Measurements from ENCODE around the gene COL26A1. TPM values are rescaled to one million over a fixed set of nuclear protein-coding genes. Genes with fewer than 3 reads are reported as not detected.
A peak's percentile ranks its signal among the peaks of the same experiment; 100 is the strongest.
"Not testable (repeated sequence)": the region's sequence is repeated elsewhere in the genome, so short reads cannot be mapped to it uniquely, and the experiment has no call there.

COL26A1 gene
- total and polyA plus RNA-seq, 7 experiments from 2014 or later: 0.24 TPM; not detected in 6

- H3K36me3 Mint-ChIP-seq; intact Hi-C loops (cut with micrococcal nuclease); H3K4me1 ChIP-seq (ENCODE audit: control insufficient read depth in 2 of 2, insufficient read depth in 2 of 2, low read length in 2 of 2); POLR2A ChIA-PET; H3K27me3 ChIP-seq (ENCODE audit: control insufficient read depth in 2 of 2, insufficient read depth in 2 of 2, low read length in 2 of 2); H3K9me3 ChIP-seq (ENCODE audit: control insufficient read depth in 2 of 3, low read length in 3 of 3); H3K36me3 ChIP-seq (ENCODE audit: control insufficient read depth in 2 of 3, insufficient read depth in 3 of 3, low read length in 3 of 3); H3K4me3 ChIP-seq (ENCODE audit: low read length); ATAC-seq; H3K4me3 Mint-ChIP-seq; H3K27ac ChIP-seq (ENCODE audit: low read depth, low read length); H3K9me3 Mint-ChIP-seq; H3K27ac Mint-ChIP-seq; DNase-seq: not testable (repeated sequence)
- CTCF ChIA-PET: interaction anchor here (0.6 kb wide), 1 partner anchor 17 kb away, joined by 3 read pairs; no protein-coding TSS in a partner anchor
- Mint-ChIP-seq H3K27me3 (peaks cover 0 to 19% (median 6%) of the 10 kb centered on the region in 5 donors), H3K4me1 (peaks cover 0 to 10% (median 0%) of the 10 kb centered on the region in 7 donors)
These were observed 13.4 kb upstream of the COL26A1 start for GRCh38 chr7:101349300-101349699.

DNA sequence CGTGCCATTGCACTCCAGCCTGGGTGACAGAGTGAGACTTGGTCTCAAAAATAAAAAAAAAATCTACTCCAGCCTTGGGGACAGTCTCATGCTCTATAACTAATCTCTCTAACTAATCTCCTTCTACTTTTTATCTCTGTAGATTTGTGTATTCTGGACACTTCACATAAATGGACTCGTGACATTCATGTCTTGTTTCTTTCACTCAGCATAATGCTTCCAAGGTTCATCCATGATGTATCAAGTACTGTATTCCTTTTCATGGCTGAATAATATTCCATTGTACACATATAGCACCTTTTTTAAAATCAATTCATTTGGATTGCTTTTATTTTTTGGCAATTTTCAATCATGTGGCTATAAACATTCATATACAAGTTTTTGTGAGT, 9.8 kb upstream of the COL26A1 start:
- Mint-ChIP-seq H3K36me3 (no peaks in the 10 kb centered on the region), H3K9me3 (peaks cover 0 to 4% (median 0%) of the 10 kb centered on the region in 11 donors), H3K27me3 (peaks cover 0 to 25% (median 11%) of the 10 kb centered on the region in 5 donors), H3K27ac (no peak overlapping the region), H3K4me3 (no peak overlapping the region), H3K4me1 (peaks cover 0 to 10% (median 0%) of the 10 kb centered on the region in 7 donors)
- CTCF ChIA-PET: no interaction called here
- Histone ChIP-seq H3K4me1 (ENCODE audit: control insufficient read depth in 2 of 2, insufficient read depth in 2 of 2, low read length in 2 of 2) (no peaks in the 10 kb centered on the region), H3K4me3 (ENCODE audit: low read length) (no peak overlapping the region), H3K27me3 (ENCODE audit: control insufficient read depth in 2 of 2, insufficient read depth in 2 of 2, low read length in 2 of 2) (no peaks in the 10 kb centered on the region), H3K27ac (ENCODE audit: low read depth, low read length) (no peak overlapping the region), H3K36me3 (ENCODE audit: control insufficient read depth in 2 of 3, insufficient read depth in 3 of 3, low read length in 3 of 3) (no peaks in the 10 kb centered on the region), H3K9me3 (ENCODE audit: control insufficient read depth in 2 of 3, low read length in 3 of 3) (no peaks in the 10 kb centered on the region)
- no peak for ATAC-seq
- DNase-seq: no peak
- intact Hi-C loops (cut with micrococcal nuclease): no loop called here
- POLR2A ChIA-PET: no interaction called here

GRCh38 chr7:101357433-101357832, 5.2 kb upstream of the COL26A1 start:
- H3K27ac Mint-ChIP-seq: no peak overlapping the region
- peaks cover 0 to 3% of the 10 kb centered on the region in 2 donors for H3K27me3 ChIP-seq (ENCODE audit: control insufficient read depth in 2 of 2, insufficient read depth in 2 of 2, low read length in 2 of 2)
- H3K36me3 Mint-ChIP-seq: no peaks in the 10 kb centered on the region
- ATAC-seq (no peak), DNase-seq (no peak)
- no peaks in the 10 kb centered on the region for H3K9me3 ChIP-seq (ENCODE audit: control insufficient read depth in 2 of 3, low read length in 3 of 3)
- H3K4me1 Mint-ChIP-seq: peaks cover 0 to 4% (median 0%) of the 10 kb centered on the region in 7 donors
- peaks cover 0 to 4% (median 0%) of the 10 kb centered on the region in 11 donors for H3K9me3 Mint-ChIP-seq
- ChIA-PET POLR2A (no interaction called here), CTCF (no interaction called here)
- H3K4me1 ChIP-seq (ENCODE audit: control insufficient read depth in 2 of 2, insufficient read depth in 2 of 2, low read length in 2 of 2): no peaks in the 10 kb centered on the region
- no peak overlapping the region for H3K4me3 Mint-ChIP-seq
- H3K4me3 ChIP-seq (ENCODE audit: low read length): no peak overlapping the region
- peaks cover 6 to 22% (median 16%) of the 10 kb centered on the region in 5 donors for H3K27me3 Mint-ChIP-seq
- H3K27ac ChIP-seq (ENCODE audit: low read depth, low read length): no peak overlapping the region
- H3K36me3 ChIP-seq (ENCODE audit: control insufficient read depth in 2 of 3, insufficient read depth in 3 of 3, low read length in 3 of 3): no peaks in the 10 kb centered on the region
- intact Hi-C loops (cut with micrococcal nuclease): no loop called here

DNA sequence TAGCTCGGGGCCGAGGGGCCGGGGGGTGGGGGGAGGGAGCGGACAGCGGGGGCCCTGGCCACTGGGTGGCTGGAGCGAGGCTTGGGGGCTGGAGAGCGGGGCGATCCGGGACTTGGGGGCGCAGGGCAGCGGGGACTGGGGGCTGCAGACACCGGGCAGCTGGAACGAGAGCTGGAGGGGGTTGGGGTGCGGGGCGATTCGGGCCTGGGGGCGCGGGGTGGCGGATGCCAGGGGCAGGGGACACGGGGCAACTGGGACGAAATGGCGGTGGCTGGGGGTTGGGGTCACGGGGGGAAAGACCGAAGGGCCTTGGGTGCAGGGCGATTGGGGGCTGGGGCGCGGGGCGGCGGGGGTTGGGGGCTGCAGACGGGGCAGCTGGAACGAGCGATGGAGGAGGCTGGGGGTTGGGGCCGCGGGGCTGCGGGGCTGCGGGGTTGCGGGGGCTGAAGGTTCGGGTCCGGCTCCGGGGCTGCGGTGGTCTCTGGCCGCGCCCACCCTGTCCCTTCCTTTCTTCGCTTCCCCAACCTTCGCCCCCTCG, 590 bp downstream of the COL26A1 start:
- peak overlapping the region in 5 of 10 donors; percentile 41 to 74 (median 61) for H3K4me3 Mint-ChIP-seq
- ChIA-PET POLR2A (no interaction called here), CTCF (interaction anchor here (0.5 to 3.9 kb wide), 2 partner anchors 48 to 219 kb away, joined by 3 to 36 read pairs; no protein-coding TSS in a partner anchor)
- intact Hi-C loops (cut with micrococcal nuclease): no loop called here
- no peaks in the 10 kb centered on the region for H3K36me3 Mint-ChIP-seq
- peaks cover 0 to 6% (median 3%) of the 10 kb centered on the region in 7 donors for H3K4me1 Mint-ChIP-seq
- H3K9me3 ChIP-seq (ENCODE audit: control insufficient read depth in 2 of 3, low read length in 3 of 3): no peaks in the 10 kb centered on the region
- peaks cover 0 to 3% of the 10 kb centered on the region in 2 donors for H3K27me3 ChIP-seq (ENCODE audit: control insufficient read depth in 2 of 2, insufficient read depth in 2 of 2, low read length in 2 of 2)
- H3K36me3 ChIP-seq (ENCODE audit: control insufficient read depth in 2 of 3, insufficient read depth in 3 of 3, low read length in 3 of 3): no peaks in the 10 kb centered on the region
- peaks cover 0 to 2% (median 0%) of the 10 kb centered on the region in 11 donors for H3K9me3 Mint-ChIP-seq
- H3K4me3 ChIP-seq (ENCODE audit: low read length): peak overlapping the region; percentile 63
- peaks cover 13 to 34% (median 20%) of the 10 kb centered on the region in 5 donors for H3K27me3 Mint-ChIP-seq
- ATAC-seq: no peak
- peaks cover 0 to 6% of the 10 kb centered on the region in 2 donors for H3K4me1 ChIP-seq (ENCODE audit: control insufficient read depth in 2 of 2, insufficient read depth in 2 of 2, low read length in 2 of 2)
- no peak overlapping the region for H3K27ac Mint-ChIP-seq
- H3K27ac ChIP-seq (ENCODE audit: low read depth, low read length): no peak overlapping the region
- DNase-seq: no peak

GRCh38 chr7:101363734-101364374, 1.2 kb downstream of the COL26A1 start:
- Histone ChIP-seq H3K27ac (ENCODE audit: low read depth, low read length) (no peak overlapping the region), H3K4me3 (ENCODE audit: low read length) (peak overlapping the region; percentile 63), H3K27me3 (ENCODE audit: control insufficient read depth in 2 of 2, insufficient read depth in 2 of 2, low read length in 2 of 2) (peaks cover 0 to 3% of the 10 kb centered on the region in 2 donors), H3K36me3 (ENCODE audit: control insufficient read depth in 2 of 3, insufficient read depth in 3 of 3, low read length in 3 of 3) (no peaks in the 10 kb centered on the region), H3K9me3 (ENCODE audit: control insufficient read depth in 2 of 3, low read length in 3 of 3) (no peaks in the 10 kb centered on the region), H3K4me1 (ENCODE audit: control insufficient read depth in 2 of 2, insufficient read depth in 2 of 2, low read length in 2 of 2) (peaks cover 0 to 6% of the 10 kb centered on the region in 2 donors)
- peak; percentile 96 for ATAC-seq
- Mint-ChIP-seq H3K36me3 (no peaks in the 10 kb centered on the region), H3K4me3 (peak overlapping the region in 8 of 10 donors; percentile 20 to 74 (median 57)), H3K27ac (no peak overlapping the region), H3K27me3 (peaks cover 13 to 36% (median 20%) of the 10 kb centered on the region in 5 donors), H3K9me3 (peaks cover 0 to 2% (median 0%) of the 10 kb centered on the region in 11 donors), H3K4me1 (peaks cover 0 to 6% (median 3%) of the 10 kb centered on the region in 7 donors)
- peak; percentile 42 to 84 (median 71) for DNase-seq
- POLR2A ChIA-PET: no interaction called here
- intact Hi-C loops (cut with micrococcal nuclease): loop anchor here (1.0 kb wide), 4 partner anchors 47 to 908 kb away; no protein-coding TSS in a partner anchor
- CTCF ChIA-PET: interaction anchor here (0.6 to 3.9 kb wide), 9 partner anchors 17 to 1022 kb away, joined by 3 to 36 read pairs (median 3); no protein-coding TSS in a partner anchor

DNA sequence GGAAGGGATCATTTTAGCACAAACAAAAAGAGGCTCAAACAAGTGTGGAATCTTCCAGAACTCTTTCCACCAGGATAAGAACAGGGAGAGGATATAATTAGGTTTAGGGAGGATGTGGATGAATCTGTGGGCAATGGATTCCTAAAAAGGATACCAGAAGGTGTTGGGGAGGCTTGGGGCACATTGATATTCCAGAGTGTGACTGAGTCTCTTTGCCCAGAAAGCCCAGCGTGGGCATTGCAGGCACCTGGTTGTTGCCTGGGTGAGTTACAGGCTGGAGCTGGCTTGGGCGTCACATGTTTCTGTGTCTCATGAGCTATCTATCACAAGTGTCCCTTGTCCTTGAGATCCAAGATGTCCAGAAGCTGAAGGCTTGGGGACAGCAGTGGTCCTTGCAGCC, 3.3 kb downstream of the COL26A1 start:
- intact Hi-C loops (cut with micrococcal nuclease): no loop called here
- no peak for ATAC-seq
- peaks cover 13 to 41% (median 22%) of the 10 kb centered on the region in 5 donors for H3K27me3 Mint-ChIP-seq

More for the DNA sequence above, 3.3 kb downstream of the COL26A1 start:
- Mint-ChIP-seq H3K4me3 (no peak overlapping the region), H3K4me1 (peaks cover 6 to 13% (median 9%) of the 10 kb centered on the region in 7 donors), H3K27ac (no peak overlapping the region), H3K36me3 (no peaks in the 10 kb centered on the region), H3K9me3 (peaks cover 0 to 2% (median 0%) of the 10 kb centered on the region in 11 donors)
- Histone ChIP-seq H3K4me1 (ENCODE audit: control insufficient read depth in 2 of 2, insufficient read depth in 2 of 2, low read length in 2 of 2) (peaks cover 0 to 10% of the 10 kb centered on the region in 2 donors), H3K9me3 (ENCODE audit: control insufficient read depth in 2 of 3, low read length in 3 of 3) (no peaks in the 10 kb centered on the region), H3K36me3 (ENCODE audit: control insufficient read depth in 2 of 3, insufficient read depth in 3 of 3, low read length in 3 of 3) (no peaks in the 10 kb centered on the region), H3K27ac (ENCODE audit: low read depth, low read length) (no peak overlapping the region), H3K4me3 (ENCODE audit: low read length) (no peak overlapping the region), H3K27me3 (ENCODE audit: control insufficient read depth in 2 of 2, insufficient read depth in 2 of 2, low read length in 2 of 2) (peaks cover 0 to 3% of the 10 kb centered on the region in 2 donors)
- POLR2A ChIA-PET: no interaction called here
- CTCF ChIA-PET: interaction anchor here (0.7 to 4.1 kb wide), 2 partner anchors 16 to 45 kb away, joined by 3 to 25 read pairs; no protein-coding TSS in a partner anchor
- DNase-seq: no peak

Measured in naive thymus-derived CD4-positive, alpha-beta T cell (primary cell).